ENCODE measurements around the gene TNFRSF13B. TPM values are rescaled to one million over a fixed set of nuclear protein-coding genes. Genes with fewer than 3 reads are reported as not detected.

The TNFRSF13B gene
- total RNA-seq, 1 experiment from 2014 or later, result not detected

GRCh38 chr17:16938496-16939207 is 33.3 kb downstream of the TNFRSF13B start:
- Histone ChIP-seq H3K36me3 (no peaks in the 10 kb centered on the region), H3K4me1 (replicated peaks) (peaks cover 21% of the 10 kb centered on the region), H3K27ac (no peak overlapping the region), H3K27me3 (replicated peaks) (no peaks in the 10 kb centered on the region), H3K4me3 (no peak overlapping the region), H3K9me3 (replicated peaks) (no peaks in the 10 kb centered on the region)
- peak in 1 of 2 experiments; percentile 38 for DNase-seq (ENCODE audit: low read depth in 1 of 2, low spot score in 2 of 2)

DNA sequence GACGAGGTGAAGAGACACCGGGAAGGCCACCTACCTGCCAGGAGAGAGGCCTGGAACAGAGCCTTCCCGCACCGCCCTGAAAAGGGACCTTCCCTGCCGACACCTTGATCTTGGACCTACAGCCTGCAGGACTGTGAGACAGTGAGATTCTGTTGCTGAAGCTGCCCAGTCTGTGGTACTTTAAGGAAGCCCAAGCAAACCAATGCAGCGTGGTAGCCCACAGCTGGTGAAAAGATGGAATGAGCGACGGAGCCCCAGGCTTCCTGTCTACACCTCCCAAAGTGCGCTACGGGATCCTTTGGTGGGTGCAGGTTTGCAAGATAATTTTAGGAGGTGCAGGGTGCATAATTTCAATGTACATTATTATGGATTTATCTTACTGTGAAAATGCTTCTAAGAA is 33.9 kb downstream of the TNFRSF13B start:
- peaks cover 18% of the 10 kb centered on the region for H3K4me1 ChIP-seq (replicated peaks)
- no peaks in the 10 kb centered on the region for H3K36me3 ChIP-seq
- no peak overlapping the region for H3K4me3 ChIP-seq
- H3K27me3 ChIP-seq (replicated peaks), result no peaks in the 10 kb centered on the region
- DNase-seq (ENCODE audit: low read depth in 1 of 2, low spot score in 2 of 2), result peak in 1 of 2 experiments; percentile 20
- H3K27ac ChIP-seq, result no peak overlapping the region
- H3K9me3 ChIP-seq (replicated peaks), result no peaks in the 10 kb centered on the region

- Histone ChIP-seq H3K27me3 (replicated peaks) (no peaks in the 10 kb centered on the region), H3K27ac (no peak overlapping the region)
Measured at GRCh38 chr17:16937431-16937830, 34.5 kb downstream of the TNFRSF13B start.

GRCh38 chr17:16936536-16937310 is 35.2 kb downstream of the TNFRSF13B start:
- Histone ChIP-seq H3K27me3 (replicated peaks) (no peaks in the 10 kb centered on the region), H3K27ac (no peak overlapping the region), H3K9me3 (replicated peaks) (no peaks in the 10 kb centered on the region), H3K4me3 (no peak overlapping the region), H3K36me3 (no peaks in the 10 kb centered on the region), H3K4me1 (replicated peaks) (peaks cover 5% of the 10 kb centered on the region)
- no peak for DNase-seq (ENCODE audit: low read depth in 1 of 2, low spot score in 2 of 2)

More at GRCh38 chr17:16937431-16937830, 34.5 kb downstream of the TNFRSF13B start:
- no peak for DNase-seq (ENCODE audit: low read depth in 1 of 2, low spot score in 2 of 2)
- no peak overlapping the region for H3K4me3 ChIP-seq
- no peaks in the 10 kb centered on the region for H3K36me3 ChIP-seq
- no peaks in the 10 kb centered on the region for H3K9me3 ChIP-seq (replicated peaks)
- H3K4me1 ChIP-seq (replicated peaks), result peaks cover 12% of the 10 kb centered on the region

DNA sequence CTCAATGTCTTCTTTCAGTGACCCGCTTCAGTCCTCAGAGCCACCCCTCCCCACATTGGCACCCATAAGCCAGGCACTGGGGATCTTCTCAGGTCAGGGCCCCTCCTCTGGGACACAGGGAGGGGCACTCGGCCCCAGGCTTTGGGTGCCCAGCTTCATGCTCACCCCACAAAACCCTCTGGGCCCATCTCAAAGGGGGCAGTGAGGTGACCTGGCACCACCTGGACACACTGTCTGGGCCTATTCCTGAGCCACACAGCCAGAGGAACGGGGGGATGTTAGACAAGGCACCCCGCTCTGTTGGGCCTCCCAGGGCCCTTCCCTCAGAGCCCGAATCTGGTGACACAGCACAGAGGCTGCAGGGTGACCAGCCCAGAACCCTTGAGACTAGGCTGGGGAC is 36.1 kb downstream of the TNFRSF13B start:
- peak in 1 of 2 experiments; percentile 31 for DNase-seq (ENCODE audit: low read depth in 1 of 2, low spot score in 2 of 2)
- Histone ChIP-seq H3K27ac (no peak overlapping the region), H3K4me1 (replicated peaks) (no peaks in the 10 kb centered on the region), H3K9me3 (replicated peaks) (no peaks in the 10 kb centered on the region), H3K4me3 (no peak overlapping the region), H3K27me3 (replicated peaks) (no peaks in the 10 kb centered on the region), H3K36me3 (no peaks in the 10 kb centered on the region)

- Histone ChIP-seq H3K4me1 (replicated peaks) (no peaks in the 10 kb centered on the region), H3K27me3 (replicated peaks) (no peaks in the 10 kb centered on the region), H3K9me3 (replicated peaks) (no peaks in the 10 kb centered on the region), H3K4me3 (no peak overlapping the region), H3K36me3 (no peaks in the 10 kb centered on the region), H3K27ac (no peak overlapping the region)
- peak in 1 of 2 experiments; percentile 20 for DNase-seq (ENCODE audit: low read depth in 1 of 2, low spot score in 2 of 2)
Measured at GRCh38 chr17:16935241-16935663, 36.7 kb downstream of the TNFRSF13B start.

GRCh38 chr17:16934836-16935235 is 37.1 kb downstream of the TNFRSF13B start:
- no peak for DNase-seq (ENCODE audit: low read depth in 1 of 2, low spot score in 2 of 2)
- Histone ChIP-seq H3K36me3 (no peaks in the 10 kb centered on the region), H3K4me1 (replicated peaks) (no peaks in the 10 kb centered on the region), H3K4me3 (no peak overlapping the region), H3K9me3 (replicated peaks) (no peaks in the 10 kb centered on the region), H3K27ac (no peak overlapping the region), H3K27me3 (replicated peaks) (no peaks in the 10 kb centered on the region)

DNA sequence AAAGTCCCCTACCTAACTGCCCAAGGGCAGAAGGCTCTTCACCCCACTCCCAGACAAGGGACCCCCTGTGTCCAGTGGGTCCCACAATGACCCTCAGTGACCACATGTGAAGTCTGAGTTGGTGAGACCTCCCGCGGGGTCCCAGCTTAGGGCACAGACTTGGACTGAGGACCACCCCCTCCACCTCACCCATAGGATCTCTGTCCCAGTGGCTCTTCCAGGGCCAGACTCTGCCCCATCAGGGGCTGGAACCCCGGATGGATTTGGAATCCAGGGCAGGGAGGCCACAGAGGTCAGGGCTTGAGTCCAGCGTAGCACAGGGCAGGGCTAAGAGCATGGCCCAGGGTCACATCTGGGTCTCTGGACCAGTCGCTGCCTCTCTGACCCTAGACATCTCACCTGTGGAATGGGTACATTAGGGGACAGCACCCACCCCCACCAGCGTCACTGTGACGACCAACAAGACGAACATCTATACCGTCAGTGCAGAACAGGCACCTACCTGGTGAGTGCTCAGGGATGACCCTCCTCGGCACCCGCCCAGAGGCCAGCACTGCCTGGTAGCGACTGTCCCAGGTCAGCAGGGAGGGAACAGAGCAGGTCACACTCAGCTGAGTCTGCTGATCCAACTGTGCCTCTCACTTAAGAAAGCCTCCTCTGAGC is 37.7 kb downstream of the TNFRSF13B start:
- Histone ChIP-seq H3K27ac (no peak overlapping the region), H3K4me3 (no peak overlapping the region), H3K36me3 (no peaks in the 10 kb centered on the region), H3K27me3 (replicated peaks) (no peaks in the 10 kb centered on the region), H3K4me1 (replicated peaks) (no peaks in the 10 kb centered on the region), H3K9me3 (replicated peaks) (no peaks in the 10 kb centered on the region)
- DNase-seq (ENCODE audit: low read depth in 1 of 2, low spot score in 2 of 2), result no peak

DNA sequence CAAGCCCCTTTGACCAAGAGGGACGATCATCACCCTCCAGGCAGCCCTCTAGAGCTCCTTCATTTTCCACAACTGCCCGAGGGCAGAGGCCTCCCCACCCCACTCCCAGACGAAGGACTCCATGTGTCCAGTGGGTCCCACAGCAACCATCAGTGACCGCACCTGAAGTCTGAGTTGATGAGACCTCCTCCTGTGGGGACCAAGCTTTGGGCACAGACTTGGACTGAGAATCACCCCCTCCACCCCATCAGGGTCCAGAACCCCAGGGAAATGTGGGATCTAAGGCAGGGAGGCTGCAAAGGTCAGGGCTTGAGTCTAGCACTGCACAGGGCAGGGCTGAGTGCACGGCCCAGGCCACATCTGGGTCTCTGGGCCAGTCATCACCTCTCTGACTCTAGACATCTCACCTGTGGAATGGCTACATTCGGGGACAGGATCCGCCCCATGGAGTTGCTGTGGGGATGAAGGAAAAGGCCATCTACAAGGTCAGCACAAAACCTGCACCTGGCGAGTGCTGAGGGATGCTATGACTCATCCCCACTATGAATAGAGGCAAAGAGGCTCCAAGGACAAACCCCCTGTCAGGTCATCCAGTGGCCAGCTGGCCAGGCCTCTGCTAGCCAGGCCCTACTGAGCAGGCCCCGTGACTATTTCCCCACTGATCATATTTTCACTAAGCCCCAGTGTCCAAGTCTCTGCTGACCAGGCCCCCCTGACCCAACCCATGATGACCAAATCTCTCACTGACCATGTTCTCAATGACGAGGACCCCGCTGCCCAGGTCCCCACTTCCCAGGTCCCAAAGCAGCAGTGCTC is 38.4 kb downstream of the TNFRSF13B start:
- DNase-seq (ENCODE audit: low read depth in 1 of 2, low spot score in 2 of 2), result no peak
- Histone ChIP-seq H3K27ac (no peak overlapping the region), H3K9me3 (replicated peaks) (no peaks in the 10 kb centered on the region), H3K4me1 (replicated peaks) (no peaks in the 10 kb centered on the region), H3K36me3 (no peaks in the 10 kb centered on the region), H3K4me3 (no peak overlapping the region), H3K27me3 (replicated peaks) (no peaks in the 10 kb centered on the region)

GRCh38 chr17:16932611-16933010 is 39.3 kb downstream of the TNFRSF13B start:
- Histone ChIP-seq H3K27ac (no peak overlapping the region), H3K9me3 (replicated peaks) (no peaks in the 10 kb centered on the region), H3K36me3 (no peaks in the 10 kb centered on the region), H3K4me3 (no peak overlapping the region), H3K27me3 (replicated peaks) (no peaks in the 10 kb centered on the region), H3K4me1 (replicated peaks) (no peaks in the 10 kb centered on the region)
- no peak for DNase-seq (ENCODE audit: low read depth in 1 of 2, low spot score in 2 of 2)

DNA sequence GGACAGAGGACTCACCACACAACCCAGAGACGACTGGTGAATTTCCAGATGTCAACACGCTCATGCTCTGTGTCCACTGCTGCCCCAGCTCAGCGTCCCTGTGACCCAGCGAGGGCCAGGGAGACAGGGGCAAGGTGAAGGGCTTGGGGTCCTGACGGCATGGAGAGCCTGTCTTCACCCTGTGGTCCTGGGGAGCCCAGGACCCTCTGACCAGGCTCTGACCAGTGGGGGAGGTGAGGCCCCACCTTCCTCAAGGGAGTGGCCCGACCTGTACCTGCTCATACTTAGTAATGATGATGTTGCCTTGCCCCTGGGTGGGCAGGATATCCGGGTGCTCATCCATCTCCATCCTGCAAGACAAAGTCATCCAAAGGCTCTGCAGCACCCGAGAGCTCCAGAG is 39.8 kb downstream of the TNFRSF13B start:
- Histone ChIP-seq H3K4me1 (replicated peaks) (no peaks in the 10 kb centered on the region), H3K27me3 (replicated peaks) (no peaks in the 10 kb centered on the region), H3K36me3 (no peaks in the 10 kb centered on the region), H3K9me3 (replicated peaks) (no peaks in the 10 kb centered on the region), H3K27ac (no peak overlapping the region), H3K4me3 (no peak overlapping the region)
- DNase-seq (ENCODE audit: low read depth in 1 of 2, low spot score in 2 of 2), result no peak

DNA sequence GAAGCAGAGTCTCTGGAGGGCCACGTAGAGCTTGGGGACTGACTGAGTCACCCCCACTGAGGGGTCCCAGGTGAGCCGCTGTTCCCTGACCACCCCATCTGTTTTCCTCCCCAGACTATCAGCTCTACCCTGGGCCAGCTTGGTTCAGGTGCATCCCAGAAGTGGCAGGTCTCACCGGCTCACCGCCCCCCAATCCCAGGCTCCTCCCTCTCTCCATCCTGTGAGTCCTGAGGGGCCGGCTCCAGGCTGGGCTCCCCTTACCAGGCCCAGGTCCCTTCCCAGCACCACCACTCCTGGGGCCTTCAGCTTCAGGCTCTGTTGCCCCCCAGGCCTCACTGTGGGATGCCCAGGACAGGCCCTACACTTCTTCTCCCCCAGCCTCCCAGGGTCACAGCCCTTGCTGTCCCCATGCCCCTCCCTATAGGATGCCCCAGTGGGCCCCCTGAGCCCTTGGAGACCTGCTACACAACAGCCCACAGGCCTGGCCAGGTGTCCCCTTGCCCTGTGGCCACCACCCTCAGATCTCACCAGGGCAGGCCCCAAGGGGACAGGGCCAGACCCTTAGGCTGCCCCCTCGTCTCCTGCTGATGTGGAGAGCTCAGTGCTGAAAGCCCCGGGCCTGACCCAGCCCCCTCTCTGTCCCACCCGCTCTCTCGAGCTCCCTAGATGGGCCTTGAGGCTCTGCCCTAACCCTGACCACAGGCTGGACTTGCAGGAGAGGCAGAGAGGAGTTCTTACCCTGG is 40.4 kb downstream of the TNFRSF13B start:
- no peaks in the 10 kb centered on the region for H3K36me3 ChIP-seq
- no peaks in the 10 kb centered on the region for H3K4me1 ChIP-seq (replicated peaks)
- no peak for DNase-seq (ENCODE audit: low read depth in 1 of 2, low spot score in 2 of 2)
- no peak overlapping the region for H3K4me3 ChIP-seq
- H3K27ac ChIP-seq, result no peak overlapping the region
- H3K27me3 ChIP-seq (replicated peaks), result no peaks in the 10 kb centered on the region
- H3K9me3 ChIP-seq (replicated peaks), result no peaks in the 10 kb centered on the region
